Heart left ventricle (tissue), 16 donors: ENCODE results near the gene FAM83E. TPM values are rescaled to one million over a fixed set of nuclear protein-coding genes. Genes with fewer than 3 reads are reported as not detected.
"Not testable (repeated sequence)": the region's sequence is repeated elsewhere in the genome, so short reads cannot be mapped to it uniquely, and the experiment has no call there.

Experiments used
- ATAC-seq, 4 donors: fragments of 200-7000 bp; cut with Tn5 transposase; one replicate each; pipeline ENCODE4 v1.9.1; 2020 to 2022; ENCODE audit warnings: moderate library complexity in 4 of 4, mild to moderate bottlenecking in 3 of 4, moderate number of reproducible peaks in 1 of 4
- DNase-seq, 5 donors: peaks; one replicate each; pipeline ENCODE4 v3.0.0-alpha.2; 2020
- H3K27ac ChIP-seq, 12 donors: fragments of 200-600 bp; sonication (generic) in 4 of 12; one replicate each; pipeline versions ENCODE4 v1.5.0 to v1.8.0; 2016 to 2022; ENCODE audit warnings: mild to moderate bottlenecking in 2 of 12
- H3K27me3 ChIP-seq, 9 donors: fragments of 200-600 bp; sonication (generic) in 2 of 9; one replicate each; pipeline versions ENCODE4 v1.5.1 to v1.8.0; 2016 to 2022; ENCODE audit warnings: mild to moderate bottlenecking in 3 of 9
- H3K36me3 ChIP-seq, 9 donors: fragments of 200-600 bp; sonication (generic) in 2 of 9; one replicate each; pipeline versions ENCODE4 v1.5.0 to v1.8.0; 2018 to 2022; ENCODE audit warnings: mild to moderate bottlenecking in 2 of 9
- H3K4me1 ChIP-seq, 12 donors: fragments of 200-600 bp; sonication (generic) in 4 of 12; one replicate each; pipeline versions ENCODE4 v1.5.0 to v1.8.0; 2016 to 2022; ENCODE audit warnings: mild to moderate bottlenecking in 3 of 12
- H3K4me3 ChIP-seq, 12 donors: fragments of 200-600 bp; sonication (generic) in 4 of 12; one replicate each; pipeline versions ENCODE4 v1.5.0 to v1.8.0; 2017 to 2022; ENCODE audit warnings: mild to moderate bottlenecking in 9 of 12, moderate library complexity in 4 of 12
- H3K9me3 ChIP-seq, 12 donors: fragments of 200-600 bp; sonication (generic) in 4 of 12; one replicate each; pipeline versions ENCODE4 v1.5.0 to v1.8.0; 2016 to 2022; ENCODE audit warnings: mild to moderate bottlenecking in 1 of 12
- POLR2A ChIP-seq, 2 donors: fragments of 450-650 bp; IDR thresholded peaks; one replicate each; pipeline ENCODE4 v1.6.1; 2017; ENCODE audit warnings: antibody characterized with exemption in 2 of 2, mild to moderate bottlenecking in 2 of 2, moderate library complexity in 2 of 2
- WGBS, 4 donors: extraction: QIAGEN DNeasy Blood & Tissue Kit in 2 of 4; methylation state at CpG; one replicate each; pipeline versions ENCODE4 v1.1.5 to v1.1.7; 2013 to 2018; 5-methylcytosine and 5-hydroxymethylcytosine counted together
- intact Hi-C, 10 donors: fragments of 100-400 bp; cut with DNase I; formaldehyde crosslinking; loops; one replicate each; pipeline versions ENCODE4 v1.11.1 to v1.14.2; 2022
- polyA plus RNA-seq, 2 donors: library from polyadenylated mRNA; stranded (reverse); fragments of 200-250 nt; gene quantifications; one replicate each; pipeline ENCODE4 v1.2.3, GENCODE V29; 2013
- total RNA-seq, 9 donors: library from RNA; depleted of rRNA in 2 of 9; stranded (reverse); fragments of >200 nt in 2 of 9; fragmentation: NEBNext Ultra II Directional in 3 of 9; extraction: Animal tissue kit (Norgen Biotek cat#: 25700) in 3 of 9; gene quantifications; one replicate each; pipeline versions ENCODE4 v1.1.0 to v1.2.4, GENCODE V29; 2016 to 2023
- TF ChIP-seq, protein P1 (sequence below), 12 donors: fragments of 200-600 bp; sonication (generic) in 4 of 12; IDR thresholded peaks; one replicate each; pipeline versions ENCODE4 v1.5.0 to v1.8.0; 2018 to 2022; ENCODE audit warnings: antibody characterized with exemption in 12 of 12, mild to moderate bottlenecking in 5 of 12
- donor health status: ischemic (EF 13 %, LVEDD 7.1; RV severe dilation, severe dysfunction).
- donor health status: healthy with polysubstance abuse.
- donor health status: DM: no; HTN: yes; CAD: no.
- donor health status: DM: no; HTN: no; CAD: no.
- donor health status: ischemic (EF 25% LVEDD 6.9; RV normal size, moderate dysfunction).
- donor health status: ischemic (EF 25% LVEDD 5.7; RV mildly dilated, moderate dysfunction).
- donor health status: healthy.
- donor health status: DM: yes; HTN: yes; CAD: no.
- donor health status: ischemic (EF 35%, LVEDD 5.7; RV mildly dilated, moderate dysfunction).
- donor health status: nonischemic (EF 11% LVEDD 7.7; RV severe dilation, severe dysfunction).
- donor health status: DM: yes; HTN: yes; CAD: no.
- donor health status: PGD.
- donor health status: ischemic (EF 29% LVEDD 5.4; RV normal size, mild dysfunction).
- donor health status: nonischemic (EF 23%, LVEDD 6.1; RV moderate dilation, normal function).

Gene FAM83E
- total and polyA plus RNA-seq, 11 donors: 0.14 TPM; not detected in 10

DNA sequence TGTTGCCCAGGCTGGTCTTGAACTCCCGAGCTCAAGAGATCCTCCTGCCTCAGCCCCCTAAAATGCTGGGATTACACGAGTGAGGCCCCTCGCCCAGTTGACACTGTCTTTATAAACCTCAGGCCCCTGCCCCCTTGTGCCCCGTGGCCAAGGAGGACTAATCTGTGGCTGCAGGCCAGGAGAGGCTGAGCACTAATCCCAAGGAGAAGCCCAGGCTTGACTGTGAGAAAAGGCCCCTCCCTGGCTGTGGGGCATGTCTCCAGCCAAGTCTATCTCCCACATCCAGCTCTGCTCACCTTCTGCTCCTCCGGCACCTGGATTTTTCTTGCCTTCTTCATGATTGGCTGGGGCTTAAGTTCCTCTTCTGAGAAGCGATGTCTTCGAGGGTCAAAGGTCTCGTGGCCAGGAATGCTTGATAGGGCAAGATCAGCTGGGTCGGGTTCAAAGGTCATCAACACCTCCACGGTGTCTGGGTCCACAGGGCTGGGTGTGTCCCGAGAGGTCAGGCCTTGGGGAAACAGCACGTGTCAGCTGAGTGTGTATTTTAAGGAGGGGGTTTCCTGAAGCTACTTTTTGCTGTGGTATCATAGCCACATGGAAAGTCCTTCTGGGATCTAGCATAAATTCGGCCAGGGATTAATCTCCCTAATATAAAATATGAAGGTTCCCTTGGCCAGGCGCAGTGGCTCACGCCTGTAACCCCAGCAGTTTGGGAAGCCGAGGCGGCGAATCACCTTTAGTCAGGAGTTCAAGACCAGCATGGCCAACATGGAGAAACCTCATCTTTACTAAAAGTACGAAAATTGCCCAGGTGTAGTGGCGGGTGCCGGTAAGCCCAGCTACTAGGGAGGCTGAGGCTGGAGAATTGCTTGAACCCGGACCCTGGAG is 18.5 kb upstream of the FAM83E start:
- Histone ChIP-seq H3K36me3 (peaks cover 0 to 44% (median 3%) of the 10 kb centered on the region in 9 donors), H3K4me1 (peaks cover 20 to 78% (median 55%) of the 10 kb centered on the region in 12 donors), H3K4me3 (peak overlapping the region in 9 of 12 donors; percentile 59 to 93 (median 85)), H3K27ac (peak overlapping the region; percentile 62 to 100 (median 96)), H3K27me3 (no peaks in the 10 kb centered on the region), H3K9me3 (no peaks in the 10 kb centered on the region)
- intact Hi-C loops: no loop called here
- no peak for TF ChIP-seq POLR2A (IDR thresholded peaks at IDR 0.05)
- TF ChIP-seq, protein P1, sequence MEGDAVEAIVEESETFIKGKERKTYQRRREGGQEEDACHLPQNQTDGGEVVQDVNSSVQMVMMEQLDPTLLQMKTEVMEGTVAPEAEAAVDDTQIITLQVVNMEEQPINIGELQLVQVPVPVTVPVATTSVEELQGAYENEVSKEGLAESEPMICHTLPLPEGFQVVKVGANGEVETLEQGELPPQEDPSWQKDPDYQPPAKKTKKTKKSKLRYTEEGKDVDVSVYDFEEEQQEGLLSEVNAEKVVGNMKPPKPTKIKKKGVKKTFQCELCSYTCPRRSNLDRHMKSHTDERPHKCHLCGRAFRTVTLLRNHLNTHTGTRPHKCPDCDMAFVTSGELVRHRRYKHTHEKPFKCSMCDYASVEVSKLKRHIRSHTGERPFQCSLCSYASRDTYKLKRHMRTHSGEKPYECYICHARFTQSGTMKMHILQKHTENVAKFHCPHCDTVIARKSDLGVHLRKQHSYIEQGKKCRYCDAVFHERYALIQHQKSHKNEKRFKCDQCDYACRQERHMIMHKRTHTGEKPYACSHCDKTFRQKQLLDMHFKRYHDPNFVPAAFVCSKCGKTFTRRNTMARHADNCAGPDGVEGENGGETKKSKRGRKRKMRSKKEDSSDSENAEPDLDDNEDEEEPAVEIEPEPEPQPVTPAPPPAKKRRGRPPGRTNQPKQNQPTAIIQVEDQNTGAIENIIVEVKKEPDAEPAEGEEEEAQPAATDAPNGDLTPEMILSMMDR (IDR thresholded peaks at IDR 0.05): no peak
- ATAC-seq: no peak
- 72 to 79% (median 75%) methylated on average over 21 to 22 of the region's 22 CpGs for WGBS, 4 donors
- DNase-seq: peak in 1 of 5 donors; percentile 42

DNA sequence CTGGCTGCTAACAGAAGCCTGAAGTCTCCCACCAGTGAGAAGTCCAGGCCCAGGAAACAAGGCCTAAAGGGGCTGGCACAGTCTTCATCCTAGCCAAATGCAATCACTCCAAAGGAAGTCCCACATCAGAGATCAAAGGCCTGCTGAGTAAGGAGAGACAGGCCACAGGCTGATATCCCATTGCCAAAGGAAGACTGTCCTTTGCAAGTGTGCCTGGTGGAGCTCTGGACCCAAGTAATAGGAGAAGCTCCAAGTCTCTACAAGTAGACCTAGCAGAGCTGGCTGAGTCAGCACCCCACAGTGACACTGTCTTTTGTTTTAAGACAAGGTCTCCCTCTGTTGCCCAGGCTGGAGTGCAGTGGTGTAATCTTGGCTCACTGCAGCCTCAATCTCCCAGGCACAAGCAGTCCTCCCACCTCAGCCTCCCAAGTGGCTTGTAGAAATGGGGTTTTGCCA is 17.8 kb upstream of the FAM83E start:
- TF ChIP-seq POLR2A (IDR thresholded peaks at IDR 0.05): no peak
- TF ChIP-seq, protein P1 (IDR thresholded peaks at IDR 0.05): no peak
- H3K4me1 ChIP-seq: peaks cover 20 to 76% (median 54%) of the 10 kb centered on the region in 12 donors
- no peaks in the 10 kb centered on the region for H3K9me3 ChIP-seq
- H3K27ac ChIP-seq: peak overlapping the region in 9 of 12 donors; percentile 92 to 98 (median 97)
- ATAC-seq: no peak
- DNase-seq: no peak
- H3K36me3 ChIP-seq: peaks cover 0 to 44% (median 3%) of the 10 kb centered on the region in 9 donors
- no peak overlapping the region for H3K4me3 ChIP-seq
- H3K27me3 ChIP-seq: no peaks in the 10 kb centered on the region
- intact Hi-C loops: no loop called here

DNA sequence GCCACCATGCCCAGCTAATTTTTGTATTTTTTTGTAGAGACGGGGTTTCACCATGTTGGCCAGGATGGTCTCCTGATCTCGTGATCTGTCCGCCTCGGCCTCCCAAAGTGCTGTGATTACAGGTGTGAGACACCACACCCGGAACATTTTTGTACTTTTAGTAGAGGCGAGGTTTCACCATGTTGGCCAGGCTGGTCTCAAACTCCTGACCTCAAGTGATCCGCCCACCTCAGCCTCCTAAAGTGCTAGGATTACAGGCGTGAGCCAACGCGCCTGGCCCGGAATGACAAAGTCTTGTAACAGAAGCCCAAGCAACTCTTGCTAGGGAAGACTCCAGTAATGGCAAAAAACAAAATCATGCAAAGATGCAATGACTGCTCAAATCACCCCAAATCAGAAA is 17.4 kb upstream of the FAM83E start:
- H3K4me3 ChIP-seq, H3K27me3 ChIP-seq, ATAC-seq, H3K9me3 ChIP-seq, intact Hi-C loops, DNase-seq: not testable (repeated sequence)
- Histone ChIP-seq H3K27ac (peak overlapping the region in 5 of 12 donors; percentile 85 to 97 (median 96)), H3K4me1 (peaks cover 20 to 76% (median 54%) of the 10 kb centered on the region in 12 donors), H3K36me3 (peaks cover 0 to 44% (median 3%) of the 10 kb centered on the region in 9 donors)
- WGBS, 4 donors: 92 to 95% (median 94%) methylated on average over 11 of the region's 11 CpGs

DNA sequence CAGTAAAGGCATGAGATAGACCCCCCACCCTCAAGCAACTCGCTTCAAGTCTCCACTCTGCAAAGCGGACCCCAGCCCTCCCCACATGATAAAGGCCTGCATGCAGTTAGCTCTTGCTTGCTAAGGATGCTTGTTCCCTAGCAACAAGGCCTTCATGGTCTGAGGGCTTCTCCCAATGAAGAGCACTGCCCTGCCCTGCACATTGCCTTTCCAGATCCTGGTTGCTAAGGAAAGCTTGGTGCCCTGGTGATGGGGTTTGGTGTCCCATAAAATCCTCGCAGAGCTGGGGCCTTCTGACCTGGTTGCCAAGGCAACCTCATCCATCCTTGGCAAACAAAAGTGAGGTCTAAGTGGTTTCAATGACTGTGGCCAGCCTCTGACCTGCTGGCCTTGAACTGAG is 16.3 kb upstream of the FAM83E start:
- no peak for ATAC-seq
- H3K9me3 ChIP-seq: no peaks in the 10 kb centered on the region
- intact Hi-C loops: no loop called here
- peak overlapping the region in 2 of 12 donors; percentile 16 to 31 for H3K4me3 ChIP-seq
- 48 to 93% (median 71%) methylated on average over 2 to 3 of the region's 3 CpGs for WGBS, 4 donors
- H3K4me1 ChIP-seq: peaks cover 20 to 67% (median 51%) of the 10 kb centered on the region in 12 donors
- peaks cover 0 to 49% (median 3%) of the 10 kb centered on the region in 9 donors for H3K36me3 ChIP-seq
- no peak for DNase-seq
- H3K27ac ChIP-seq: peak overlapping the region in 11 of 12 donors; percentile 36 to 88 (median 84)
- no peaks in the 10 kb centered on the region for H3K27me3 ChIP-seq
- no peak for TF ChIP-seq POLR2A (IDR thresholded peaks at IDR 0.05)
- TF ChIP-seq, protein P1 (IDR thresholded peaks at IDR 0.05): no peak
